Hematopoietic multipotent progenitor cell treated with erythropoietin and hydrocortisone succinate and interleukin-3 and kit ligand, for 8 days (in vitro differentiated cells): ENCODE measurements around the gene SLC18B1.

Experiments used
- DNase-seq: peaks from one replicate; pipeline ENCODE4 v3.0.0-alpha.2; 2015

SLC18B1 gene

DNA sequence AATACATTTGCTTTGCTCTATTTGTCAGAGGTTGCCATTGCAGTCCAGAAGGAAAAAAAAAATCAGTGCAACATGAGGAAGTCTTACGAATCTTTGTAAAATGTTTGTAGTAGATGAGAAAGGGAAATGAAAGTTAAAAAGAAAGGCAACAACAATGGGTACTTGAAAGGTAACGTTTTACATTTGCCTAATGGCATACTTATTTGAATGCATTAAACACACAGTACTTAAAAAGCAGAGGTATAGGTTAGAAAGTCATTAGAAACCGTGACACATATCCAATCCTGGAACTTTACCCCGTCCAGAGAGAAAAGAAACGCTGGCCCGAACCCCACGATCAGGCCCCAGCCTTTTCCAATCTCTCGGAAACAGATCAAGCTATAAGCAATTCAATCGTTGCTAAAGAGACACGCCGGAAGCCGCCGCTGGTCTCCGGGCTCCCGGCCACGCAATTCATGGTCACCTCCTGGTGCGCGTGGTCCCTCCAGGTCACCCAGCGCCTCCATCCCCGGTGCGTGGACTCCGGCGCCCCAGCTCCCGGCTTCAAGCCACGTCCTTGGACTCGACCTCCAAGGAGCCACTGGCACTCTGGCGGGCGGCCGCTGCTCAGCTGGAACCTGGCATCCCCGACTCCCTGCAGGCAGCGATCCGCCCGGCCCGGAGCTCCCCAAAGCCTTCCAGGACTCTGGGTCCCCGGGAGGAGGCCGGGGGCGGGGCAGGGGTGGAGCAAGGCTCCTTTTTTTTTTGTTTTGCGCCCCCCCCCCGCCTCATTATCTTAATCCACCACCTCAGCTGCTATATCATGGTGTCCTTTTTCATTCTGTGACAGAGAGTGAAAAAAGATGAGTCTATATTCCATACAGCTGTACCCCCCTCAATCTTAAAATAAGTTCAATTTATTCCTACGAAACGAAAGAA is at the start of gene SLC18B1:
Gene SLC18B1 (minus strand): TSS at position 687 of the 918 bp plus-strand sequence. CDS start 181 bp downstream, at position 506.
- DNase-seq = peak; percentile 79

DNA sequence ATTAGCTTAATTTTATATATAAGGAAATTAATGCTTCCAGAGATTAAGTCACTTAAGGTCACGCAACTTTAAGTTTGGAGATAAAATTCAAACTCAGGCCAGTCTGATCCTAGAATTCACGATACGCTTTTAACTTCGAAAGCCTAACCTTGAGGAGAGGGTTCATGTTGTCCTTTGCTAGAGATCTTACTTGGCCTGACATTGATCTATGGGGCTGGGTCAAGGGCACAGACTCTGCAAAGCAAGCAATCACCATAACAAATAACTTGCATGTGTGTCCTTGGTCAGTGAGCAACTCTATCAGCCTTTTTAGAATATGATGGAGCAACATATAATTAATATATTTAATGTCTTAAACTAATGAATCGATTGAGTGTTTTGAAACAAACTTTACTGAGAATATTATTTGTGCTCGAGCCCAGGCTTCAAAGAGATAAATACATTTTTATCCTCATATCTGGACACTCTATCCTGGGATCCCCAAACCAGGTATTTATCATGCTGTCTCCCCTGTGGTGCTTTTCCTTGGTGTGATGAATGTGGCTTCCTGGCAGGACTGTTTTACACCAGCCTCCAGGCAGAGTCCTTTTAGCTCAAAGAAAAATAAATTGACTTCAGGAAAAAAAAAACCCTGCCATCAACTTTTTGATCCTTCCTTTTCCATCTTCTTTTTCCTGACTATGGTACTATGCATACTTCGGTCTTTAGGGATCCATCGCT is 45.0 kb upstream of the SLC18B1 start:
- no peak for DNase-seq

DNA sequence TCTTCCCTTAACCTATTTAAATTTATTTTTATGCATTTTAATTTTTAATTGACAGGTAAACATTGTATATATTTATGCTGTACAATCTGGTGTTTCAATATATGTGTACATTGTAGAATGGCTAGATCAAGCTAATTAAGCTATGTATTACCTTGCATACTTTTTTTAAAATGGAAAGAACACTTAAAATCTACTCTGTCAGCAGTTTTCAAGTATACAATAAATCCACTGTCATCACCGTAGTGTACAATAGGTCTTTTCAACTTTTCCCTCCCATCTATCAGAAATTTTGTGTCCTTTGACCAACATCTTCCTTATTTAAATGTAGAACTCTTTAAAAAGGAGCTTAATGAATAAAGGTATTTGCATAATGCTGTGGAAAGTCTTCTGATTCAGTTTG is 43.5 kb upstream of the SLC18B1 start:
- no peak for DNase-seq

DNA sequence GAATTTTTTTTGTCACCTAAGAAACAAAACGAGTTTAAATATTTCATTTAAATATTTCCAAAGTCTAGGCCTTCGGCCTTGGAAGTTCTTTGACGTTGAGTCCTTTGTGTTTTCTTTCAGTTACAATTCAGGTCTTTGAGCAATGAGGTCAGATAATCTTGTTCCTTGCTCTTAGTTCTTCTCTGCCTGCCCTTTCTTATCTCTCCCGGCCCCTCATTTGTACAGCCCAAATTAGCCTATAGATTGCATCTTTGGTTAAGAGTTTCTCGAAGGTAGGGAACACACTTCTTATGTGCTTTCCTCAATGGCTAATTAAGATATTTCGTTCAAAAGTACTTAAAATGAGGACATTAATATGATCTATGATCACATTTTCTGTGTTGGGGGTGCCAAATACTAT is 34.5 kb upstream of the SLC18B1 start:
- no peak for DNase-seq

DNA sequence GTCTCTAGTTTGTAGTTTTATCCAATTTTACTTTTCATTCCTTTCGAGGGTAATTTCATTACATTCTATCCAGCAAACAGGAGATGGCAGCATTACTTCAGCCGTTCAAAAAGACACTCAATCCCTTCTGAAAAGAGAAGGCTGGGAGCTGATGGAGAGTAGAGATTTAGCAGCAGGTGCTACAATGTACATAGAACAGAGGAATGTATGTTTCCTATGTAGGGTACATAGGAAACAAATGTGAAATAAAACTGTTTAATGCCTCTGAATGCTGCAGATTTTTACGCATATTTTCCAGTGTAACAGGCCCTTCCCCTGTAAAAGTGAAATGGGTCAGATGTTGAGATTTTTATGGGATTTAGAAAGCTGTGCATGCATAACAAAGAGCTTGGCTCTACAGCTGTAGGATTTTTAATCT is 31.9 kb upstream of the SLC18B1 start:
- peak; percentile 32 for DNase-seq

DNA sequence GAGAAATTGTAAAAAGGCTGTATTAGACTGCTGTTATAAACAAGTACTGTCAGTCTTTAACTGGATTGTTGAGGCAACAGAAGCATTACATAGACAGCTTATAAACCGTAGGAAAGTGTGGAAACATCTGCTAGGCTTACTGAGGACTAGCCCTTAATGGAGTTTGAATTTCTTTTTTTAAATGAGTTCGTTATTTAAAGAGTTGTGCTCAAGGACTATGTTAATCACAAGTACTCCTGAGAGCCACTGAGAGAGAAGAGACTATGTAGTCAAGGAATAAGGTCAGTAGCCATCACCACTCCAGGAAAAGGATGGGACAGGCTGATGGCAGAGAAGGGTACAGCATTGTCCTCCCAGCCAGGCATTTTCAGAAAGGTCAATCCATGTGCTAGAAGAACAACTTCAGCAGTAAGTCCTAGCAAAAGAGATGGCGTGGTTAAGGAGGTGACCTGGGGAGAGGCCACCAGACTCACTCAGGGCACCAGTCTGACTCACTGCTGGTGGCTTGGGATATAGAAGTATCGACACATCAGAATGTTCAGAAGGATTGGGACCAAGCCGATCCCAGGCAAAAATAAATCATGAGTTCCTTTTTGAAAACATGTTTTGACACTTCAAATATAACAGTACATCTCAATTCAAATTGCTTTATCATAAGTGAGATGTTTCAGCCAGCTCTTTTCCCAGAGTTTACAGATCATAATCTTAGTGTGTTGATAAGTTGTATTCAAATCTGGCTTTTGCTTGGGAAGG is 22.4 kb upstream of the SLC18B1 start:
- peak; percentile 54 for DNase-seq

DNA sequence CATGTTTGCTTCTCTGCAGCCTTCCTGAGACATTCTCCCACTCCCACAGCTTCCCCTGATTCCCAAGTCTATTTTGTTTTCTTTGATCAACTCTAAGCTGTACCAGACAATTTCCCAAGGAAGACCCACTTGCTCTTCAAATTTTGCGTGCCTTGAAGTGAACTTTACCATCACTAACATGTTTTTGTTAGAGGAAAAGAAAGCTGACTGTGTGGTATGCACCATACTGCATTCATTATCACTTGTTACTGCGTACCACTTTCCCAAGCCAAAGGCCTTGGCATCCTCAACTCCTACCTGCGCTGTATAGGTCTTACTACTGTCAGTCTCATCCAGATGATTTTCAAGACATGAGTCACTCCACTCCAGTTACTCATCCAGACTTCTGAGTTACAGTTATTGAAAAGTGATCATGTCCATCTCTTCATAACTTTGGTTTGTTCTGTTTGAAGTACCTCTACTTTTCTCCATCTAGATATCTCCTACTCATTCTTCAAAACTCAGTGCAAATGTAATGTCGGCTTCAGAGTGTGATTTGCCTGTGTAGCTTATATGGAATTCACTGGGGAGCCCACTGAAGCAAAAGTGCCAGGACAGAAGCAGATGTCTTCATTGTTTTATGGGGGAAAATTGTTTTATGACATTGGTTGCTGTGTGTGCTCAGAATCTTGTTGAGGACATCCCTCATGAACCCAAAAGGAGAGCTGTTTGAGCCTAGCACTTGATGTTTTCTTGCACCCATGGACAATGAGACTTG is 21.1 kb upstream of the SLC18B1 start:
- DNase-seq = peak; percentile 66

DNA sequence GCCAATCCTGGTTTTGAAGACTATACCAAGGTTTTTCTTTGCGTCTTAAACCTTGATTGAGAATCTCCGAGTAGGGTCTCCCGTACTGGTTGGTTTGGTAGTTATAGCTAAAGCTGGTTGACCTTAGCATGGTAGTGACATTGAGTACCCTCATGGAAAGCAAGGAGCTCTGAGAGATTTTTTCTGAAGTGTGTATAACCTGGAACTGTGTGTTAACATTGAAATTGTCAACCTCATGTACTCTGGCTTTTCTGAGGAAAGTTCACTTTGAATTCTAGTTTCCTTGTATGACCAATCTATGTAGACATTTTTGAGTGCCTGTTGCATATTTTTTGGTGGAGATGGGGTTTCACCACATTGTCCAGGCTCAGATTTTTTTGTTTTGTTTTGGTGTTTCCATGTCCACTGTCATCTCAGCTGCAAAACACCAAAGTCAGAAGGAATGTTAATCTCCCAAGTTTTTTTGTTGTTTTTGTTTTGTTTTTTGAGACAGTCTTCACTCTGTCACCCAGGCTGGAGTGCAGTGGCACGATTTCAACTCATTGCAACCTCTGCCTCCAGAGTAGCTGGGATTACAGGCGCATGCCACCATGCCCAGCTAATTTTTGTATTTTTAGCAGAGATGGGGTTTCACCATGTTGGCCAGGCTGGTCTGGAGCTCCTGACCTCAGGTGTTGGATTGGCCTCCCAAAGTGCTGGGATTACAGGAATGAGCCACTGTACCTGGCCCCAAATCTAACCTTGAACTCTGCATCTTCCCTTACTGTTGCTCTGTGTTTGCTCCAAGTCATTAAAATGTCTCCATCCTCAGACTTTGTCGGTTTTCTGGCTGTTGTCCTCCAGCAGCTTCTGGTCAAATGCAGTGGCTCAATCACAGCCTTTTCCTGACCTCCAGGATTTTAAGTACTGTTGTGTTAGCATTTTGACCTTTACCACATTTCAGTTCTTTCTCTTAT is 20.2 kb upstream of the SLC18B1 start:
- DNase-seq = peak; percentile 30

DNA sequence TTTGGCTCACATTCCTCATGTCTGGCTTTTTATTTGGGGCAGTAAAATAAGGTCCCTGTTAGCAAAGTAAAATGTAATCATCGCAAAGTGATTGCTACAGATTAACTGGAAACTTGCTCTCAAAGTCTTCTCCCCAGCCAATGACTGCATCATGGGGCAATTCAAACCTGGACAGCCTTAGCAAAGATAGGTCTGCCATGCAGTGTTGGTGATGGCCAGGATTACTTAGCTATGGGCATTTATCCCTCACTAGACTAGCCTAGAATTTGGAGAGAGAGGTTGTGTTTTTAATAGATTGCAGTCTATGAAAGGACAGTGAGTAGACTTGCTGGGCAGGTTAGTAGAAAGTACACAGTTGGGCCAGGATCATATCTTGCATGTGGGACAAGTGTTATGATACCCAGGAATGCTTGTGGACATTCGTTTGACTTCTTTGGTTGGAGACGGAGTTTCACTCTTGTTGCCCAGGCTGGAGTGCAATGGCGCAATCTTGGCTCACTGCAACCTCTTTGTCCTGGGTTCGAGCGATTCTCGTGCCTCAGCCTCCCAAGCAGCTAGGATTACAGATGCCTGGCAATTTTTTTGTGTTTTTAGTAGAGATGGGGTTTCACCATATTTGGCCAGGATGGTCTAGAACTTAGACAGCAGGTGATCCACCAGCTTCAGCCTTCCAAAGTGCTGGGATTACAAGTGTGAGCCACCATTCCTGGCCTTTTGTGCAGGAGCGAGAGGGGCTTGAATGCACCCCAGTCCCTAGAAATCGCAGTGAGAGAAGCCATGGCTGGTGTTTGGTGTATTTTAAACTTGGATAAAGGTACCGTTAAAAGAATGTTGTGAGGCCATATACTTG is 19.3 kb upstream of the SLC18B1 start:
- DNase-seq = peak; percentile 17

DNA sequence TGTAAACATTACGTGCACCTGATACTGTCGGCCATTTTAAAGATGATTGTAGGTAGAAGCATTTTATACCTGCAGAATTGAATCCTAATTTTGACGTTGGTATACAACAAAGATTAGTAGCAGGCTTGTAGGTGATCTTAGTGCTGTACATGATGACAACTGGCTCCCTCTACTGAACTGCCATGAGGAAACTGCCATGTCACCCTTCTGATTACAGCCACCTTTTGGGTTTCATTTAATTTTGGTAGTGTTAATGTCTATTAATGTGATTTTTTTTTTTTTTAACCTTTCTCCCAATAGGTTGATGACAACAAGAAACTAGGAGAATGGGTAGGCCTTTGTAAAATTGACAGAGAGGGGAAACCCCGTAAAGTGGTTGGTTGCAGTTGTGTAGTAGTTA is 18.2 kb upstream of the SLC18B1 start:
- DNase-seq = peak; percentile 35

DNA sequence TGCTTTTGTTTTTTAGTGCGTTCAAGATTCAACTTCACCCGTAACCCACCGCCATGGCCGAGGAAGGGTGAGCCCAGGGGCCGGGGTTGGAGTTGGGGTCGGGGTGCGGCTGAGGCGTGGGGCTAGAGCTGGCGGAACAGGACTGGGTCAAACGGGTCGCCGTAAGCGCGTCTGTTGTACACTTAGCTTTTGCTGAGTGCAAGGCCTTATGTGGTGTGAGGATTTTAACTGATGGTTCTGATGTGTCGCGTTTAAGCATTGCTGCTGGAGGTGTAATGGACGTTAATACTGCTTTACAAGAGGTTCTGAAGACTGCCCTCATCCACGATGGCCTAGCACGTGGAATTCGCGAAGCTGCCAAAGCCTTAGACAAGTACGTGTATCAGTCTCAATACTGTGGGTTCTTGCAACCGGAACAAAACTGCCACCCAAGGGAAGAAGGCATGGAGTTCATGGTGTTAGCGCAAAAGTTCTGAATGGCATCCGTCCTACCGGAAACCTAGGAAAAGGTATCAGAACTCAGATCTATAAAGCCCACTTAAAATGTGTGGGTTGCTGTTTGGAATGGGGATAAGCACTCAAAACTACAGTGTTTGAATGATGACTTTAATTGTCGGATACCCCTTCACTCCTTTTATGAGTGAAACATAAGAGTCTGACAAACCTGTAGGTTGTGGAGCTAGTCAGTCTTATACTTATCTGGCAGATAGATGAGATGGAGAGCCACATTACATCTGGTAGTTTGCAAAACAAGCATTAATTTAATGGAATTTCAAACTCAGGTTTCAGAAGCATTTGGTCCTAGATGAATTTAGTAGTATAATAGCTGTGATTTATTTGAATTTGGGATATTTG is 16.5 kb upstream of the SLC18B1 start:
- DNase-seq = peak; percentile 57

DNA sequence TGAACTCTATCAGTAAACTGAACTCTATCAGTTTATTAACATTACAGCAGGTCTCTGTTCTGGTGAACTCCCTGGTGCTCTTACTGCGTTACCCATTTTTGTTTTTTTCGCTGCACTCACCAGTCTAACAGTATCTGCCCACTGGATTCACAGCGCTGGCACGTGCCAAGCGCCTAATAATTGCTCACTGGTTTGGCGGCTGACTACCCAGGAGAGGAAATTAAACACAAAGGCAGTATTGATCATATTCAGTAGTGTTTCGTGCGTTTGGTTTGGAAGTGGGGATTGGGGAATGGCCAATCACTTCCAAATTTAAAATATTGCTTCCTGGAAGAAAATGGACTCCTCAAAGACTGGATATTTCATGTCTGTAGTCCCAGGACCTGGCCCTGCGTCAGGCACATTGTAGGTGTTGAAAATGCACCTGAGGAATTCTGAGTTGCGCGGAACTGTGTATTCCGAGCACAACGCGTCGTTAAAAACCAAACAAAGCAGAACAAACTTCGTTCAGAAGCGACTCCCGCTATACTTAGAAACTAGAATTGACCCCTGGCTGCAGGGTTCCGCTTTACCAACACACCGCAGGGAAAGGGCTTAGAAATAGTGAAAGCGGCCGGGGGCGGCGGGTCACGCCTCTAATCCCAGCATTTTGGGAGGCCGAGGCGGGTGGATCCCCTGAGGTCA is 14.9 kb upstream of the SLC18B1 start:
- peak; percentile 76 for DNase-seq

DNA sequence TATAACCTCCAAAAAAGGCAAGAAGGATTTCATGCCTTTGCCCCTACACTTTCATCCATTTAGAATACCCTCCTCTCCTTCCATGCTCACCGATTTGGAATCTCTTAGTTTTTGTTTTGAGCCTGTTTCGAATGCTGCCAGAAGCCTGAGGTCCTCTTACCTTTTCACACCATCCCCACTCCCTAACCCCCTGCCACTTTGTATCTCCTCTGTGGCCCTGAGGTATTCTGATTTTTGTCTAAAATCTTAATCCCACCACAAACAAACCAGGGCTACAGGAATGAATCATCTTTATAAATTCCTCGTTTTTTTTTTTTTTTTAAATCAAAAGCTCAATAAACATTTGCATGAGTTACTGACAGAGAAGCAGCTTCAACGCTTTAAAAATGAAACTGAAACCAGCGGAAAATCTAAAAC is 14.3 kb upstream of the SLC18B1 start:
- DNase-seq = no peak

DNA sequence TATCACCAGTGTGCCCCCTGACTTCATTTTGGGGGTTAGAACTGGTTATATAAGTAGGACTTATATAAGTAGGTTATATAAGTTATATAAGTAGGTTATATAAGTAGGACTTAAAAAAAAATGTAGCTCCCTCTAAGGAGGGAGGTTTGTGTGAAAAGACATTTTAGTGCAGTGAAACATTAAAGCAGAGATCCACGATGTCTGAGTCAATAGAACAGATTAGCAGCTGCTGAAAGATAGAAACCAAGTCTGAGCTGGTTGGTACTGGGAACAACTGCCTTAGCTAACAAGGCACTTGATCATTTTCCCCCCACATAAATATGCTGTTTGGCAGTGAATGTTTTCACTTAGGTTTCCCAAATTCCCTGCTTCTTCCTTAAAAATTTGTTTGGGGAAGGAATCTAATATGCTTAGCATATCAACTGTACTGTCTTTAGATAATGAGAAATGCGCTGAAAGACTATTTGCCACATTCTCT is 13.9 kb upstream of the SLC18B1 start:
- peak; percentile 70 for DNase-seq

DNA sequence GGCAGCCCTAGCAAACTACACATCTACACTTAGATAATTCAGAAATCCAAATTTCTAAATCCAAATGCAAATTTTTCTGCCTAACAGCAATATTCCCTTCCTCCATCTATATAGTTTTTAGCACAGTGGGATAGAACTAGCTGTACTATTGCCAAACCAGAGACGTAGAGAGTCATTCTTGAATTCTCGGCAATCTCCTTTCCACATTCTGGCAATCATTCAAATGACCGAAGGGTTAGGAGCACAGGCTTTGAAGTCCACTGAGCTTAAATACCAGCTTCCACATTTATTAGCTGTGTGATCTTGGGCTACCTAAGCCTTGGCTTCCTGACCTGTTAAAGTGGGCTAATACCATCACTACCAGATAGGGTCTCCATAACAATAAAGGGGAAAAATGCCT is 12.8 kb upstream of the SLC18B1 start:
- DNase-seq = no peak

DNA sequence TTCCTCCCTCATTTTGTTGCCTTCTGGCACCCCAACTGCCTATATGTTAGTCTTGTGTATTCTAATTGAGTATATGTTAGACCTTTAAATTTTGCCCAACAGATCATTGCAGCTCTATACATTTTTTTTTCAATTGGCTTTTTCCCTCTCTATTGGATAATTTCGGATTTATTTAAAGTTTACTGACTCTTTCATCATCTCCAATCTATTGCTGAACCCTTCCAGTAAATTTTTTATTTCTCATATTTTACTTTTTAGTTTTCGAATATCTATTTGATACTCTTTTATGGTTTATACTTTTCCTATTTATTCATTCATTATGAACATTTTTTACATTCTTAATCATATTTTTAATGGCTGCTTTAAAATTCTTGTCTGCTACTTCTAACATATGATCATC is 7.1 kb upstream of the SLC18B1 start:
- no peak for DNase-seq

DNA sequence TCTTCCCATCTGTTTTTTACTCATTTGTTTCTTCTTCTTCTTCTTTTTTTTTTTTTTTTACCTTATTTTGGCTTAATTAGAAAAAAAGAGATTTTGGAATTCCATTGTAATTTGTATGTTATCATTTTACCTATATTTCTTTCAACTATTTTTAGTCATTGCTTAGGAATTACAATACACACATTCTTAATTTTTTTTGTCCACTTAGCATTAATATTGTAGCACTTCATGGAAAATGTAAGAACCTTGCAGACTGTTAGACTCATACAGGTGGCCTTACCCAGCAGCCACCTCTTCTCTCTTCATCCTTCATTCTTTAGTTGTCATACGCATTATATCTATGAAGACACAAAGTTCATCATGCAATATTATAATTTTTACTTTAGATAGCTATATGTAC is 5.8 kb upstream of the SLC18B1 start:
- DNase-seq = no peak

DNA sequence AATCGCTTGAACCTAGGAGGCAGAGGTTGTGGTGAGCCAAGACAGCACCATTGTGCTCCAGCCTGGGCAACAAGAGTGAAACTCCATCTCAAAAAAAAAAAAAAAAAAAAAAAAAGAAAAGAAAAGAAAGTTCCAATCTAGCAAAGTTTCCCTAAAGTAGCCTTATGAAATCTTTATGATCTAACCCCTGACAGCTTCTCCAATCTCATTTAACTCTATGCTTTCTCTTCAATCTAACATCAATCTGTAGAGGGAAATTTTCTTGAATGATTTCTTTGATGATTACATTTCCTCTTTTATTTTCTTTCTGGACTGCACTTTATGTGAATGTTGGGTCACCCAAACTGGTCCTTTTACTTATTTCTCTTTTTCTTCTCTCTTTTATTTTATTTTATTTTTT is 2.2 kb upstream of the SLC18B1 start:
- DNase-seq = no peak
